GM12875 (cell line): ENCODE results near the gene TIAM2.

Experiments
- H3K4me3 ChIP-seq: one replicate; pipeline ENCODE4 v1.5.1; 2011; ENCODE audit warnings: low read depth, low read length, control low read depth
- CTCF ChIP-seq: IDR thresholded peaks from 2 replicates; pipeline ENCODE4 v1.5.1; 2011; ENCODE audit warnings: low read depth, mild to moderate bottlenecking, control low read depth, inconsistent platforms, low read length, moderate library complexity, borderline replicate concordance; ENCODE audit not compliant: insufficient read depth

TIAM2 gene

GRCh38 chr6:155041741-155042279, 46.7 kb downstream of the TIAM2 start:
- H3K4me3 ChIP-seq: no peak overlapping the region
- no peak for TF ChIP-seq CTCF

- H3K4me3 ChIP-seq: no peak overlapping the region
- no peak for TF ChIP-seq CTCF
Measured at GRCh38 chr6:155042983-155043382, 47.9 kb downstream of the TIAM2 start.

GRCh38 chr6:155045561-155046404, 50.7 kb downstream of the TIAM2 start:
- no peak overlapping the region for H3K4me3 ChIP-seq
- no peak for TF ChIP-seq CTCF

DNA sequence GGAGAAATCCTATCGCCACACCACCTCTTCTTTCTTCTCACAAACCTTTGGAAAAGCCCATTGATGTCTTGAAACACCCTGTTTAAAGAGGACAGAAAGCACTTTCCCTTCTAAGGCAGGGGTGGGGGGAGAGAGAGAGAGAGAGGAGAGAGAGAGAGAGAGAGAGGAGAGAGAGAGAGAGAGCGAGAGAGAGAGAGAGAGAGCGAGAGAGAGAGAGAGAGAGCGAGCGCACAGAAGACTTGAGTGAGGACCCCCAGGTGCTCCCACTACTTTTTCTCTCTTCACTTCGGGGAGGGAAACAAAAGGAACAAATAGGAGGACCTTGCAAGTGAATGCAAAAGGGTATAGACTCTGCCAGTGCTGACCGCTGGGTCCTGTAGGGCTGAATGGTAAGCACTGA, 52.4 kb downstream of the TIAM2 start:
- no peak for TF ChIP-seq CTCF
- no peak overlapping the region for H3K4me3 ChIP-seq

GRCh38 chr6:155050311-155050710, 55.2 kb downstream of the TIAM2 start:
- no peak overlapping the region for H3K4me3 ChIP-seq
- no peak for TF ChIP-seq CTCF

GRCh38 chr6:155054491-155055250, 59.6 kb downstream of the TIAM2 start:
- no peak overlapping the region for H3K4me3 ChIP-seq
- no peak for TF ChIP-seq CTCF
